ENCODE results near the gene MAMSTR.

MAMSTR gene

GRCh38 chr19:48746110-48746509 lies 26.6 kb upstream of the MAMSTR start:
- no peak for DNase-seq

- DNase-seq, result peak; percentile 38 to 44
These were observed 25.9 kb upstream of the MAMSTR start for GRCh38 chr19:48745208-48745995.

- DNase-seq, result no peak
These were observed 22.6 kb upstream of the MAMSTR start for GRCh38 chr19:48742096-48742495.

GRCh38 chr19:48741129-48741999 lies 21.8 kb upstream of the MAMSTR start:
- DNase-seq, result no peak

GRCh38 chr19:48740164-48740972 lies 20.8 kb upstream of the MAMSTR start, which contains the start of gene RASIP1:
Gene RASIP1 (minus strand): TSS chr19:48740610. CDS start chr19:48740282, 328 bp downstream.
- no peak for DNase-seq

- DNase-seq, result no peak
These were observed 20.1 kb upstream of the MAMSTR start for GRCh38 chr19:48739404-48740163.

- peak; percentile 45 to 72 for DNase-seq
These were observed 19.3 kb upstream of the MAMSTR start for GRCh38 chr19:48738557-48739403.

GRCh38 chr19:48737360-48737998 lies 18.0 kb upstream of the MAMSTR start:
- DNase-seq, result no peak

- peak; percentile 24 to 53 for DNase-seq
These were observed 15.6 kb upstream of the MAMSTR start for GRCh38 chr19:48735031-48735615.

- no peak for DNase-seq
These were observed 15.1 kb upstream of the MAMSTR start for GRCh38 chr19:48734625-48735024.

GRCh38 chr19:48731452-48731851 lies 11.9 kb upstream of the MAMSTR start:
- no peak for DNase-seq

- no peak for DNase-seq
These were observed 9.6 kb upstream of the MAMSTR start for GRCh38 chr19:48728911-48729664.

- peak in 1 of 2 experiments; percentile 5 for DNase-seq
These were observed 7.0 kb upstream of the MAMSTR start for GRCh38 chr19:48726556-48726955.

GRCh38 chr19:48724796-48725753 lies 5.5 kb upstream of the MAMSTR start:
- DNase-seq, result peak; percentile 51 to 91

GRCh38 chr19:48722196-48722708 lies 2.7 kb upstream of the MAMSTR start:
- no peak for DNase-seq

GRCh38 chr19:48720613-48721296 lies 1.2 kb upstream of the MAMSTR start:
- DNase-seq, result peak; percentile 90 to 94

GRCh38 chr19:48720251-48720612 lies 707 bp upstream of the MAMSTR start:
- no peak for DNase-seq
